Lung microvascular endothelial cell (primary cell): ENCODE results near the gene FOXO1. TPM values are rescaled to one million over a fixed set of nuclear protein-coding genes. Genes with fewer than 3 reads are reported as not detected.
"Not testable (repeated sequence)": the region's sequence is repeated elsewhere in the genome, so short reads cannot be mapped to it uniquely, and the experiment has no call there.

Experiments used
- DNase-seq, 2 donors: peaks; one replicate each; pipeline versions ENCODE4 v3.0.0 to v3.0.0-alpha.2; 2010; ENCODE audit warnings: low read depth in 2 of 2
- total RNA-seq: library from RNA; depleted of rRNA; stranded (reverse); fragments of >200 nt; gene quantifications from 2 replicates; pipeline ENCODE4 v1.2.1, GENCODE V29; 2014

FOXO1 gene
- total RNA-seq, result 16.8 and 21.6 TPM in 2 replicates

- DNase-seq, result peak; percentile 90 to 94
Observed at GRCh38 chr13:40666045-40666932, at the start of gene FOXO1. FOXO1 (minus strand) TSS chr13:40666641; CDS start chr13:40666212, 429 bp downstream.

GRCh38 chr13:40714433-40714832 lies 48.0 kb upstream of the FOXO1 start:
- DNase-seq, result not testable (repeated sequence)

DNA sequence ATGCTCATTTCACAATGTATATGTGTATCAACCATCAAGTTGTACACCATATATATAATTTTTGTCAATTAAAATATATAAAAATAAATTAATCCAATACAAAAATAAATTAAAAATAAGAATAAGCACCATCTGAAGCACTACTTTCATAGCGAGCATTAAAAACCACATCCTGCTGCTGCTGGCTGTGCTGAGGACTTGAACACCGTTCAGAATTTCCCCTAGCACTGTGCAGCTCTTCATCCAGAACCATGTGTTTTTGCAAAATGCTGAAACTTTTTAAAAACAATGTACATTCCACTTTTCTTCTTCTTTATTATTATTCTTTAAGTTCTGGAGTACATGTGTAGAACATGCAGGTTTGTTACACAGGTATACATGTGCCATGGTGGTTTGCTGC lies 40.0 kb upstream of the FOXO1 start:
- no peak for DNase-seq

- no peak for DNase-seq
Observed at GRCh38 chr13:40697711-40698110, 31.3 kb upstream of the FOXO1 start.

DNA sequence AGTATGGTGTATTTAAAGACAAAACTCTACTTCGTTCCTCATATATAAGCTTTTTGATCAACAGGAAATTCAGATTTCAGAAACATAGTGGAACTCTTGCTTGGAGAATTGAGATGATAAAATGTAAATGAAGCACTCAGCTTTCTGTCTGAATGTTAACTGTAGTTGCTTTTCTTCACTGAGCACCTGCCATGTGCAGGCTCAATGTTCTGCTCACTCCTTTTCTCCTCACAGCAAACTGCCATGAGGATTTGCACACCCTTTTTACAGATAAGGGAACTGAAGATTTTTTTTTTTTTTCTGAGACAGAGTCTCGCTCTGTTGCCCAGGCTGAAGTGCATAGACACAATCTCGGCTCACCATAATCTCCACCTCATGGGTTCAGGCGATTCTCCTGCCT lies 28.0 kb upstream of the FOXO1 start:
- no peak for DNase-seq

DNA sequence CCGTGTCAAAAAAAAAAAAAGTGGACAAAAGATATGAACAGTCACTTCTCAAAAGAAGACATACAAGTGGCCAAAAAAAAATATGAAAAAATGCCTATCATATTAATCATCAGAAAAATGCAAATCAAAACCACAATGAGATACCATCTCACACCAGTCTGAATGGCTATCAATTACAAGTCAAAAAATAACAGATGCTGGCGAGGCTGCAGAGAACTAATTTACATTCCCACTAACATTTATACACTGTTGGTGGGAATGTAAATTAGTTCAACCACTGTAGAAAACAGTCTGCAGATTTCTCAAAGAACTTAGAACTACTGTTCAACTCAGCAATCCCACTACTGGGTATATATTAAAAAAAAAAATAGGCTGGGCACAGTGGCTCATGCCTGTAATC lies 26.5 kb upstream of the FOXO1 start:
- peak in 1 of 2 donors; percentile 55 for DNase-seq

GRCh38 chr13:40688781-40689180 lies 22.3 kb upstream of the FOXO1 start:
- no peak for DNase-seq

DNA sequence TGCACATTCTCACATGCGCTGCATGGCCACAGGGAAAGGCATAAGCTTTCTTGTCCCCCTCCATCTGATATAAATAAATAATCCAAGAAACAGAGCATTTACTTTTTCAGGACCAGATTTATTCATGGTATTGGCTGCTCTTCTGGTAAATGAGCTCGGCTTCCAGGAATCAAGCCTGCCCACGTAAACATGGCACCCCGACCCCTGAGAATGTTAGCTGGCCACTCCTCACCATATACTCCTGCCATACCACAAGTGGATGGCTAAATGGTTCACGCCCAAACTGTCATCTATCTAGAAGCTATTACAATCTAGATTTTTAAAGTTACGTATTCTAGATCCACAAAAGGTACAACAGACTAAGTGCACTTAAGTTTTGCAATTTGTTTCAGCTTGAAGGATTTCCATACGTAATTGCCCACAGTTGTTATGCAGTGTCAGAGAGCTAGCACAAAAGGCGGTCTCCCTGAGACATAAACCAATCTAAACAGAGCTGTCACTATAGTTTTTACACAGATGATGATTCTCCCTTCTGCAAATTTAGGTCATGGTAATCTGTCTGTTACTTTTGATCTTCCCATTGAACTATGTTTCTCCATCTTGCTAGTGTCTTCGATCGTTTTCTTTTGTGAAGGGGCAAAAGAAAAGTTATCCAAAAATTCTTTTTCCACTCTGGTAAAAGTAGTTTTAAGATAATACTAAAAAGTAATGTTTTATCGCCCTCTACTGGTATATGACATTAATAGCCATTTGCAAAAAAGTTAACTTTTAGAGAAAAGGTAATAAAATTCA lies 16.2 kb upstream of the FOXO1 start:
- peak; percentile 37 to 50 for DNase-seq

DNA sequence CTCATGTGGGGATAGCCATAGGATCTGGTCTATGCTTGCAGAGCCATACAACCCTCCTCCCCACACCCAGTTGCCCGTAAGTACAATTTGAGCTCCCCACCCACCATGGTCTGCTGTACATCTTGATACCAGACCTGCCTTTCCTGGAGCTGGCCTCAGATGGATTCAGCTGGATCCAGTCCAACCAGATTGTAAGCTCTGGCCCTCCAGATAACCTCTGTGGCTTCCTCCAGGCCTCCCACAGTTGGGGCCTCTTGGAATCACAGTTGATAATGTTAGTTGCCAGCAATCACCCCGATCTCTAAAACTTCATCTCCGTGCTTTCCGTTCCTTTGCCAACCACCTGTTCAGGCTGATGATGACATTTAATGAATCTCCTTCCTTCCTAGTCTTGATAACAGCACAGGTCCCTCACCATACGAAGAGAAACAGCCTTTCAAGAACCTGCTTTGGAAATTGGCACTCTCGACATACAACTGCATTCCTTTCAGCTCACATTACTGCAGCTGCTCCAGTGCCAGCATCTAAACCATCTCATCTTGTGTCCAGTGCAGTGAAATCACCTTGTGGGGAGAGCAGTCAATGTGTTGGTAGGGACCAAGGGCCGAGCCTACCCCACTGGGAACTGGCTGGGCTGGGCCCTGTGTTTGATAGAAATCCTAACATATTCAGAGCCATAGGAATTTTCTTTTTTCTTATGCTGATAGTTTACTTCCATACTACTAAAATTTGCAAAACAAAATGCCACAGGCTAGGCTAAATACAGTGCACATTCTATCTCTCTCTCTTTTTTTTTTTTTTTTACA lies 15.1 kb upstream of the FOXO1 start:
- DNase-seq, result peak; percentile 50 to 69

DNA sequence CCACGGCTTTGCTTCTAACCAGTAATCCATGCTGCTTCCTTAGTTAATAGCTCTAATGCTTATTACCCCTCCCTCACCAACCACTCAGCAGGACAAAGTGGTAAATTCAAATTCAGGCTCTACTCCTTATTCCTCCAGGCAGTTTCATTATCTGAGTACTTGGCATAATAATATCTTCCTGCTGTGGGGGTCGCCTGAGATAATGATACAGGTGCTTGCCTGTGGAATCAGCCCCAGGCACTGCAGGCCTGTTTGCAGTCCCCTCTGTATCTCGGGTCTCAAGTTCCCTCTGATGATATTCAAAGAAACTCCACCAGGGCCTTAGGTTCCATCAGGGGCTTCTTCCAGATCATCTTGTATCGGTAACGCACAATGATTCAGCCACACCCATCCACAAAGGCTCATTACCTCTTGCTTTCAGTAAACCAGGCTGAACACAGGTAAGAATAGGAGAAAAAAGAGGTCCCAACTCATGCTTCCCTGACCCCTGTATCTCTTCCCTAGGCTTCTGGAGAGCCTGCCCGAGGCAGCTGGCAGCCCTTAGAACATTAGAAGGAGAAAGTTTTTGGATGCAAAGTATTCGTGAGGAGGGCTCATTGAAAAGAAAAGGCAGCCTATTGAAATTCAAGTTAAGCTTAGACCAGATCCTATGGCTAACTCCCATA lies 14.3 kb upstream of the FOXO1 start:
- DNase-seq, result no peak

GRCh38 chr13:40679480-40679985 lies 13.1 kb upstream of the FOXO1 start:
- no peak for DNase-seq

DNA sequence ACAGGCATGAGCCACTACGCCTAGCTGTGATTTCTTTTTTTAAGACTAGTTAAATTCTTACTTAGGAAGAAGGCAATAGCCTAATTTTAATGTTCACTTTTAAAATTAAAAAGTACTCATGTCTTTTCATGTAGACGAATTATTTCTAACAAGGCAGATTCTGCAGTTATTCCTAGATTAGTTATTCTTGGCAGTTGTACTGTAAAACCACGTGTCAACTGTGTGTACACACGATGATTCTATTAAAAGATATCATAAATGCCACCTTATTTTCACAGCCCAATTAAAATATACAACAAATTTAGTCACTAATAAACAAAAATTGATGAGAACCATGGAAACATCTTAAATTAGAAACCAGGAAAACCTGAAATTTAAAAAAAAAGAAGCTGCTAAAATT lies 10.6 kb upstream of the FOXO1 start:
- peak in 1 of 2 donors; percentile 68 for DNase-seq

GRCh38 chr13:40676007-40676406 lies 9.6 kb upstream of the FOXO1 start:
- DNase-seq, result no peak

- no peak for DNase-seq
Observed at GRCh38 chr13:40673414-40673813, 7.0 kb upstream of the FOXO1 start.

DNA sequence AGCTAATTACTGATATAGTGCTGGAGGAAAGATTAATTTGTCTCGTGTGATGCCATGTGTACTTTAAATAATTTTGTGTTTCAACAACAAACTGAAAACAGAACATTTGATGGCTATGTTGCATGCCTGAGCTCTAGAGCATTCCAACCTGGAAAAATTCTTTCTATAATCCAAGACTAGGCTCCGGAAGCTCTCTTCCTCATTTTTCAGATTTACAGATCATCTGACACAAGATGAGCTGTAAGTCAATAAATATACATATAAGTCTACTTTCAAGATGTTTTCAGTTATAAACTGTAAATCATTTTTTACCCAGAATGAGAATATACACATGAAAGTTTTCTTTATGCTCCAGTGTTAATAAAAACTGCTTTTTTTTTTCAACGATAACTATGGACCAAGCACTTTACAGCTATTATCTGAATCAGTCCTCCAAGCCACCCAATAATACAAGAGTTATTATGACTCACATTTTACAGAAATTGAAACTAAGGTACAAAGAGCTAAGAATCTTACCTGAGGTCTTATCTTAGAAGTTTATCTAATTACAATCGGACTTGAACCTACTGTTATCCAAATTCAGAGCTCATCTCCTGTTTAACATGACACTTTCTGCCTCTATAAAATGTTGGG lies 6.4 kb upstream of the FOXO1 start:
- DNase-seq, result no peak

DNA sequence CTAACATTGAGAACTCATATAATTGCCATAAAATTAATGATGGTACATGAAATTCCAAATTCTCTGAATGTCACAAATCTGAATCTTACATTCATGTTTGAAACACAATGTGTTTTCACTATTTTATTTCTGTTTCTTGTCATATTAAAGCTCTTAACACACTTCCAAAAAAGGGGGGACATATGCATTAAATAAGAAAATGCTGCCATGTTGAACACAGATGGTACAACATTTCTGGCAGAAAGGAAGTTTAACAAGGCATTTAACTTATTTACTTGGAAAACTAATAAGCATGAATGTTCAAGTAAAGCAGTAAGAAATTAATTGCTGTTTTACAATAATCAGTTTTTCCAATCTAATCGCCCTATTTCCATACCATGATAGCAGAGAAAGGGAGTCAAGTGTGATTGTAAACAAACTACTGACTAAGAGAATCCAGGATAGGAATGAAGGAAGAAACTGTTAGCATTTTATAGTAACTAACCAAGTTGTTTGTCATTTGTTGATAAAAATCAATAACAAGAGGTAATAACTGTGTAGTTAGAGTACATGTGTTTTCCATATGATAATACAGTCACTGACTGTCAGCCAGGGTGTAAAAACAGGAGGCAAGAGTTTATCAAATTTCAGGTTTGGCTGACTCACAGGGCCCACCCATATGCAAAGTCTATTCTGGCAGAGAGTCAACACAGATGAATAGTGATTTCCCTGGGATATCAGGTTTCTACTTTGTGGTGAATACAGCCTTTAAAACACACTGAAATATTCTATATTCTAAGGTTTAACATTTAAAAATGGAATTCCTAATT lies 5.7 kb upstream of the FOXO1 start:
- DNase-seq, result peak; percentile 87 to 92

DNA sequence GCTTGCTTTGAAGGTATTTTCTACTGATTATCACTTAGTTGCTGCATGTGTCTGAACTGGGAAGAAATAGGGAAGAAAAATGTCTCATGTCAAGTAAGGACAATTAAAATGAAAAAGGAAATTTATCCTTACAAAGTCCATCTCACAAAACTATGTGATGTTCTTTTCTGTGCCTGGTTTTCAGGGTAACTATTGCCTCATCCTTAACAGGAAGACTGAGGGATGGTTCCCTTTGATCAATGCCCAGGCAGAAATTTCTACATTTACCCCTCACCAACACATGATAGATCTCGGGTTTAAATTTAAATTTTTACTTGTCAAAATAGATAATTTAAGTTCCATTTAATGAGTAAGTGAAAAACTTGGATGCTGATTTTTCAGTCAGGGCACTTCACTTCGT lies 3.9 kb upstream of the FOXO1 start:
- DNase-seq, result no peak

DNA sequence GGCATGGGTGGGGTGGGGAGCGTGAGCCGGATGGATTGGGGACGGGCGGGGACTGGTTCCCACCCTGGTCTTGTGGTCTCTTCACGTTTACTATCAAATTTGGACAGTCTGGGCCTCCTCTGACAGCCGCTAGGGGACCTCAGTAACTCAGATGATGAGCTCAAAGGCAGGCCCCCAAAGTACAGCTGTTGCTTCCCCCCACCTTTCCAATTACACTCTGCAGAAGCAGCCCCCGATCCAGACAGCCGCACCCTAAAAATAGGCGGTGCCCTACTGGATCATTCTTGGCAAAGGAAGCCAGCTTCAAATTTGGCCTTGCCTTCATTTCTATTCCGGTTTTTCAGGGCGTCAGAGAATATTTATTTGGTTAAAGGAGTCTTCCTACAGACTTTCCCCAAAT lies 1.9 kb upstream of the FOXO1 start:
- DNase-seq, result peak; percentile 64 to 76

GRCh38 chr13:40667622-40667978 lies 1.2 kb upstream of the FOXO1 start:
- no peak for DNase-seq
